ENCODE results near the gene MAN1C1.

MAN1C1 gene

DNA sequence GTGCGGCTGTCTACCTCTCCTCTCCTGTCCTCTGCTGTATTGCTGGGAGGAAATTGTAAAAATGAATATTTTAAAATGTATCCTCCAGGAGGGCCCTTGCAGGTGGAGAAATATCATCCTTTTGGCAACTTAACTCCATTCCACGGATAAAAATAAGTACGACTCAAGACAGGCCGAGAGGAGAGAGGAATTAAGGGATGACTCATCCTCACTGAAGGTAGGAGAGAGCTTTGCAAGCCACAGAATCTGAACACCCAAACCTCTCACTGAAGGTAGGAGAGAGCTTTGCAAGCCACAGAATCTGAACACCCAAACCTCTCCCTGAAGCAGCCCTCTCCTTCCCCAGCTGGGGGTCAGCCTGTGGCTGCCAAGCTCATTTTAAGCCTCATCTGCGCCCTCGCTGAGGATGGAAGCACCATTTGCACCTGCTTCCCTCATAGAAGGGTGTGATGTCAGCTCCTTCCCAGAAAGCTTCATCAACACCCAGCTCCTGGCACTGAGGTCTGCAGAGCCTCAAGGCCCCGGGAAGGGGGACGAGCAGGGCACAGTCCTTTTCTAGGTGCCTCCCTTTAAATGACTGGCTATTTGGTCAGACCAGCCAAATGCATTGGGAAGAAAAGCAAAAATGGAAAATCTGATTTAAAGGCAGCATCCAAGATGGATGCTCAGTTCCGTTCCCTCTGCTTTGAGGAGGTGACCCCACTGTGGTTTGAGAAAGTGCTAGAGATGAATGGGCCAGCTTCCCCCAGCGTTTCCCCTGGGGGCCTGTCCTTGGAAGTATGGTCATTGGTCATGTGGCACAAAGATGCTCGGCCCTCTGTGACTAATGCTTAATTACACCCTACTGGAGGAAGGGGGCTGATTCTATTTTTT lies 170.5 kb downstream of the MAN1C1 start:
- intact Hi-C loops (cut with DNase I), result no loop called here
- DNase-seq, result no peak

GRCh38 chr1:25787760-25788166 lies 171.2 kb downstream of the MAN1C1 start:
- intact Hi-C loops (cut with DNase I), result no loop called here

DNA sequence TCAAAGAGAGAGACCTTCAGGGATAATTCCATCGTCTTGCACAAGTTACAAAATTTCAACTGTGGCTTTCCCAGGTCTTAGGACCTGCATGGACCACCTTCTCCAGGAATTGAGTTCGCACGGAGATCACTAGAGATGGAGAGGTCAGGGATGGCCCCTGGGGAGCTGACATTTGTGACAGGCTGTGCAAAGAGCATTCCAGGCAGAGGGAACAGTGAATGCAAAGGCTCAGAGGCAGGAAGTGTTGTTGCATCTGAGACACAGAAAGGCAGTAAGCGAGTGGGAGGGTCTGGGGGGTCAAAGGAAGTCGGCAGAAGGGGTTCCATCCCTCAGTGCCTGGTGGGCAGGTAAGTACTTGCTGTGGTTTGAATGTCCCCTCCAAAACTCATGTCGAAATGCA lies 173.9 kb downstream of the MAN1C1 start:
- intact Hi-C loops (cut with DNase I), result loop anchor here (10.0 kb wide), 1 partner anchor 246 kb away; the partner anchor contains the start of gene LDLRAP1
- DNase-seq, result no peak

More at GRCh38 chr1:25787760-25788166, 171.2 kb downstream of the MAN1C1 start:
- DNase-seq, result no peak

- no peak for DNase-seq
- intact Hi-C loops (cut with DNase I), result loop anchor here (10.0 kb wide), 1 partner anchor 247 kb away; the partner anchor contains the start of gene LDLRAP1
These were observed 175.5 kb downstream of the MAN1C1 start for GRCh38 chr1:25792115-25792514.

GRCh38 chr1:25793585-25794170 lies 177.1 kb downstream of the MAN1C1 start:
- no peak for DNase-seq
- intact Hi-C loops (cut with DNase I), result loop anchor here (10.0 kb wide), 1 partner anchor 249 kb away; the partner anchor contains the start of gene LDLRAP1

DNA sequence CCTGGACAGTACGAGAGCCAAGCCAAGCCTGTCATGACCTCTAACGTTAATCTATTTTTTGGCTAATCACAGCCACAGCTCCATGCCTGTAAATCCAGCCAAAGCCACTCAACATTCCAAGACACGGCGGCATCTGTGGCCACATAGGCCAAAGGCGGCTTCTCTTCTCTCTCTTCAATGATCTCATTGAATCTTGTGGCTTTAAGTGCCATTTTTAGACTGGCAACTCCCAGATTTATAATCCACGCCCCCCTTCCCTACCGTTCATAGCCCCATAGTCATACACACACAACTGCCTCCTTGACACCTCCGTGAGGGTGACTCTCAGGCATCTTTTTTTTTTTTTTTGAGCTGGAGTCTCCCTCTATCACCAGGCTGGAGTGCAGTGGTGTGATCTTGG lies 177.7 kb downstream of the MAN1C1 start:
- intact Hi-C loops (cut with DNase I), result loop anchor here (10.0 kb wide), 1 partner anchor 250 kb away; the partner anchor contains the start of gene LDLRAP1
- no peak for DNase-seq

GRCh38 chr1:25795211-25795610 lies 178.6 kb downstream of the MAN1C1 start:
- intact Hi-C loops (cut with DNase I), result loop anchor here (5.0 to 10.0 kb wide), 3 partner anchors 178 to 273 kb away; partner anchors contain the start of genes LDLRAP1 and MAN1C1
- no peak for DNase-seq

- intact Hi-C loops (cut with DNase I), result loop anchor here (5.0 to 10.0 kb wide), 3 partner anchors 179 to 274 kb away; partner anchors contain the start of genes LDLRAP1 and MAN1C1
- DNase-seq, result peak in 1 of 10 donors; percentile 58
These were observed 179.6 kb downstream of the MAN1C1 start for GRCh38 chr1:25795946-25796810.

GRCh38 chr1:25796811-25797458 lies 180.3 kb downstream of the MAN1C1 start:
- DNase-seq, result peak; percentile 66 to 96 (median 88)
- intact Hi-C loops (cut with DNase I), result loop anchor here (5.0 to 10.0 kb wide), 3 partner anchors 180 to 275 kb away; partner anchors contain the start of genes LDLRAP1 and MAN1C1

GRCh38 chr1:25797939-25798338 lies 181.3 kb downstream of the MAN1C1 start:
- intact Hi-C loops (cut with DNase I), result loop anchor here (5.0 to 10.0 kb wide), 3 partner anchors 181 to 276 kb away; partner anchors contain the start of genes LDLRAP1 and MAN1C1
- peak in 1 of 10 donors; percentile 74 for DNase-seq

DNA sequence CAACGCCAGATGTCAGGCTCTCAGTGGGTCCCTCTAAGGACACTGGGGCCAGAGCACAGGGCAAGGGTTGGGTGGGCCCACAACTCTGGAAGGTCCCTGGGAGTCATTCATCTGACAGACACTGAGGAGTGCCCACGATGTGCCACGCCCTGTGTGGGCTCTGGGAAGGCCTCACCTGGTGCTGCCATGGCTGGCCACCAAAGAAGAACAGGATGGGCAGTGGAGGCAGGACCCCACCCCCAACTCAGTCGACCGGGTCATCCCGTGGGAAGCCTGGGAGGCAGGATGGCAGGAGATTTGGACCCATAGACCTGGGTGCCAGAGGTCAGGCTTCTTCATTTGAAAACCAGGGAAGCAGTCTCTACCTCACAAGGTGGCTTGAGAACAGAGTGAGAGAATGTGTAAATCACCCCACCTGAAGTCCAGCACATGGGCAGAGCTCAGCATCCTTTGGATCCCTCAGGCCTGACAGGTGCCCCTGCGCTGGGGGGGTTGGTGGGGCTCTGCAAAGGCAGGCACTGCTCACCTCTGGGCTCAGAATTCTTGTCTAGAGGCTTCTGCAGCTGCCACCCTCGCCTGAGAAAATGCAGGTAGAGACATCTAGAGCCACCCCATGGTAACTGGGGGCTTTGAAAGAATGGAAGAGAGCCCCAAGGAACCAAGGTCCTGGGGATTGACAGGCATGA lies 182.2 kb downstream of the MAN1C1 start:
- DNase-seq, result no peak
- intact Hi-C loops (cut with DNase I), result loop anchor here (5.0 to 10.0 kb wide), 3 partner anchors 182 to 277 kb away; partner anchors contain the start of genes LDLRAP1 and MAN1C1

- intact Hi-C loops (cut with DNase I), result loop anchor here (5.0 to 10.0 kb wide), 3 partner anchors 182 to 277 kb away; partner anchors contain the start of genes LDLRAP1 and MAN1C1
These were observed 182.9 kb downstream of the MAN1C1 start for GRCh38 chr1:25799352-25799934.

GRCh38 chr1:25799935-25800702 lies 183.5 kb downstream of the MAN1C1 start, which contains the start of gene SELENON:
TSS of gene SELENON (plus strand) at chr1:25800193. CDS start at chr1:25800231, 38 bp downstream.
- DNase-seq, result peak in 3 of 10 donors; percentile 60 to 88 (median 74)

More at GRCh38 chr1:25799352-25799934, 182.9 kb downstream of the MAN1C1 start:
- no peak for DNase-seq

DNA sequence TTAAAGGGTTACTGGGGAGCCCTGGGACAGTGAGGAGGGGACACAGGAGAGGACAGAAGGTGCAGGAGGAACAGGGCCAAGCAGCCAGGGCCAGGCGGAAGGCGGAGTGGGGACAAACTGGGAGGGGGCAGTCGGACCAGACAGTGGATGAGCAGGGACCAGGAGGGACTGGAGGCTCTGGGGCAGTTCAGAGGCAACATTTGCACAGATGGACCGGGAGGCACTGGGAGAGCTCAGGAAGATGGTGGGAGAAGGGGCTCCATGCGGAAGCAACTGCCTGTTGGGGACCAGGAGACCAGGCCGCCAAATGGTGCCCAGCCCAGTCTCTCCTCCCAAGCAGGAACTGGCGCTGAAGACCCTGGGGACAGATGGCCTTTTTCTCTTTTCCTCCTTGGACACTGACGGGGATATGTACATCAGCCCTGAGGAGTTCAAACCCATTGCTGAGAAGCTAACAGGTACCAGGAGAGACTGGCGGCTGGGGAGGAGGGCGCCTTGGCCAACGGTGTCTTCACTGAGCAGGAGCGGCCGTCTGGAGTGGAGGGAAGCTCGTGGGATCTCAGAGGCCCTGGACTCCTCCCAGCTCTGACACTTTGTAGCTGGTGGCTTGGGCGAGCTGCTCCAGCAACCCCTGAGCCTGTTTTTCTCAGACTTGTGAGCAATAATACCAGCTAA lies 184.2 kb downstream of the MAN1C1 start:
- intact Hi-C loops (cut with DNase I), result no loop called here
- DNase-seq, result peak in 2 of 10 donors; percentile 77 to 81

More at GRCh38 chr1:25799935-25800702, 183.5 kb downstream of the MAN1C1 start, which contains the start of gene SELENON:
- intact Hi-C loops (cut with DNase I), result loop anchor here (5.0 to 10.0 kb wide), 3 partner anchors 183 to 278 kb away; partner anchors contain the start of genes LDLRAP1 and MAN1C1

GRCh38 chr1:25802915-25803314 lies 186.3 kb downstream of the MAN1C1 start:
- intact Hi-C loops (cut with DNase I), result no loop called here
- DNase-seq, result no peak

DNA sequence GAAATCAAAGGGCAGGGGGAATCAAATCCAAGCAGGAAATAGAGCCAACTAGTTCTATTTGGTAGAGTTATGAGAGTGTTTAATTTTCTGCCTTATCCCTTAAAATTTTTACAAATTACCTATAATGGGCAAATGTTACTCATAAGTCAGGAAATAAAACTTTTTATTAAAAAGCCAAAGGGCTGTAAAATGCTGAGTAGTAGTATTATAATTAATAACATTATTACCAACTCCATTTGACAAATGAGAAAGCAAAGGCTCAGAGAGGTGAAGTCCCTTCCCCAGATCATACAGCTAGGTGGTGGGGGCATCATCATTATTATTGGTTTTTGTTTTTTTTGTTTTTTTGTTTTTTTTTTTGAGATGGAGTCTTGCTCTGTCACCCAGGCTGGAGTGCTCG lies 186.8 kb downstream of the MAN1C1 start:
- DNase-seq, result no peak
- intact Hi-C loops (cut with DNase I), result no loop called here

Data from posterior cingulate gyrus (tissue), 11 donors.